ENCODE measurements around the gene ZNF75A. TPM values are rescaled to one million over a fixed set of nuclear protein-coding genes. Genes with fewer than 3 reads are reported as not detected.

ZNF75A gene
- total and polyA plus RNA-seq, 2 of the 4 experiments (the other 2 are of a cell fraction), result 14.6 to 15.4 TPM

GRCh38 chr16:3282103-3282729 lies 23.1 kb upstream of the ZNF75A start (continued):
- TF ChIP-seq CEBPB (IDR thresholded peaks at IDR 0.05; ENCODE audit: low read depth, low read length), result no peak

DNA sequence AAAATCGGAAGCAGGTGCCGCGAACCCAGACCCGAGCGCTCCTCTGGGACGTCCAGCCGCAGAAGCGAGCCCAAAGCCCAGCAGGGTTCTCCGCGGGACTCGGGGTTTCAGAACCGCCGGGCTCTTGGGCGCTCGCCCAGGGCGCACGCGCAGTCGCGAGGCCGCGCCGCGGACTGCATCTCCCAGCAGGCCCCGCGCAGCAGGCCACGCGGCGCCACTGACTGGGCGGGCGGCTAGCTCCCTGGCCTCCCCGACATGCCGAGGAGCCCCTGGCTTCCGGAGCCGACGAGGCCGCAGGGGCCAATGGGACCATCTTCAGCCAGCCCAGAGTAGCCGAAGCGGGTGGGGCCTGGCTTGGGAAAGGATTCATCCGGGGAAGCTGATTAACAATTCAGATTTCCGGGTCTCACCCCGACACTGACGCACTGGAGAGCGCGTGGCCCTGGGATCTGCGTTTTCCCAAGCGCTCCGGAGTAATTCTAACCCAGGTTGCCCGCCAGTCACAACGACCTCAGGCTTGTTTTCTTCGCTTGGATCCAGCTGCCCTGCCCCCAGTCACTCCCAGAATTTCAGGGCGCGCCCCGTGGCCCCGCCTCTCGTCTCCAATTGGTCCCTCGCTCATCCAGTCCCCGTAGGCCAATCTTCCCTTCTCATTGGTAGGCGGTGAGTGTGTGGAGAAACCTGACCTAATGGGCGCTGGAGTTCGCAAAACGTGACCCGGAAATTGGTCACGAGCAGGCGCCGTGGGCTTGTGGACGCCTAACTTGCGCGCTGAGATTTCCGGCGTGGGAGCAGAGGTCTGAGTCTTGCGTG lies 22.4 kb upstream of the ZNF75A start, which contains the start of gene ZNF263:
Gene ZNF263, plus strand, starts transcription at position 762 of the 813 bp plus-strand sequence. CDS start 328 bp downstream, outside the sequence.
- POLR2A ChIA-PET (ENCODE audit: unreplicated experiment), result no interaction called here
- peak within 1 kb of the TSS; percentile 96 for H4K91ac ChIP-seq (ENCODE audit: insufficient read depth, low read depth, low read length)
- peak within 1 kb of the TSS; percentile 89 for H2AFZ ChIP-seq (replicated peaks; ENCODE audit: low read length, poor library complexity)
- in situ Hi-C loops (cut with MboI; ENCODE audit: low sequenced_read_pairs), result no loop called here
- peaks cover 8 to 46% of the 10 kb centered on the region in 2 experiments for H3K79me1 ChIP-seq (ENCODE audit: low read depth in 1 of 2, low read length in 2 of 2)
- no peak within 1 kb of the TSS for H2BK20ac ChIP-seq (ENCODE audit: low read depth, low read length)
- intact Hi-C loops (cut with micrococcal nuclease), result loop anchor here (2.0 to 10.0 kb wide), 3 partner anchors 18 to 222 kb away; partner anchors contain the start of genes CLUAP1 and ZNF200
- H3K4me2 ChIP-seq (ENCODE audit: low read depth, low read length), result peak within 1 kb of the TSS; percentile 94
- peak within 1 kb of the TSS; percentile 38 for H2BK120ac ChIP-seq (ENCODE audit: low read depth, low read length)
- peak within 1 kb of the TSS; percentile 79 for H3K56ac ChIP-seq (ENCODE audit: extremely low read depth, insufficient read depth, low read length)
- H3K27ac ChIP-seq (ENCODE audit: insufficient read depth, low read length), result peak within 1 kb of the TSS; percentile 87
- TSS peak; percentile 49 for BruUV-seq (replicated peaks)
- DNase-seq (peak; percentile 98), ATAC-seq (ENCODE audit: low read depth) (peak; percentile 94)
- peak within 1 kb of the TSS; percentile 88 to 94 for H4K8ac ChIP-seq (ENCODE audit: low read depth in 2 of 2, low read length in 2 of 2)
- H3K36me3 ChIP-seq (ENCODE audit: control insufficient read depth, insufficient read depth, low read length), result peaks cover 14% of the 10 kb centered on the region
- peak within 1 kb of the TSS; percentile 87 for H2AK5ac ChIP-seq (ENCODE audit: low read depth, low read length)
- H2AK9ac ChIP-seq (replicated peaks; ENCODE audit: low read depth, low read length, poor library complexity), result peak within 1 kb of the TSS; percentile 95
- H2BK5ac ChIP-seq (ENCODE audit: low read depth, low read length, poor library complexity, severe bottlenecking), result peak within 1 kb of the TSS; percentile 87
- dilution Hi-C loops (cut with HindIII; ENCODE audit: low sequenced_read_pairs, unreplicated experiment), result no loop called here
- H4K20me1 ChIP-seq (ENCODE audit: insufficient read depth, low read length), result peaks cover 19% of the 10 kb centered on the region
- peak within 1 kb of the TSS; percentile 79 for H3K4me3 ChIP-seq (ENCODE audit: insufficient read depth, low read depth, low read length)
- no peaks in the 10 kb centered on the region for H3K9me1 ChIP-seq (ENCODE audit: insufficient read depth, low read length)
- peak within 1 kb of the TSS; percentile 81 for H4K5ac ChIP-seq (ENCODE audit: low read depth, low read length)
- H2BK15ac ChIP-seq (ENCODE audit: low read depth, low read length), result peak within 1 kb of the TSS; percentile 27; the same call in 1 of the 3 replicates
- peak within 1 kb of the TSS; percentile 96 for H3K23ac ChIP-seq (ENCODE audit: low read depth, low read length)
- peak within 1 kb of the TSS; percentile 95 for H3K9ac ChIP-seq (ENCODE audit: low read depth, low read length)
- H3K18ac ChIP-seq (ENCODE audit: low read depth, low read length), result peak within 1 kb of the TSS; percentile 76
- 0% methylated on average over 50 of the region's 72 CpGs; no CpG with 5 or more reads in 1 of the 2 experiments for WGBS, 2 experiments (ENCODE audit: extremely low coverage in 2 of 2, insufficient read length in 1 of 2)
- H3K4me1 ChIP-seq (ENCODE audit: control insufficient read depth, insufficient read depth, low read length), result peaks cover 6% of the 10 kb centered on the region; the same call in 1 of the 2 replicates
- CTCF ChIA-PET, result interaction anchor here (1.0 kb wide), 1 partner anchor 16 kb away, joined by 3 read pairs; no protein-coding TSS in a partner anchor
- peak within 1 kb of the TSS; percentile 96 for H3K14ac ChIP-seq (replicated peaks; ENCODE audit: low read depth, low read length)
- H3K9me3 ChIP-seq (ENCODE audit: control insufficient read depth, insufficient read depth, low read length), result peaks cover 7% of the 10 kb centered on the region; the same call in 1 of the 2 replicates
- peak within 1 kb of the TSS; percentile 90 for H3K4ac ChIP-seq (ENCODE audit: low read depth, low read length)
- no peaks in the 10 kb centered on the region for H3K27me3 ChIP-seq (ENCODE audit: control insufficient read depth, insufficient read depth, low read length)
- TF ChIP-seq POLR2A (IDR thresholded peaks at IDR 0.05; ENCODE audit: low read depth, low read length) (peak; percentile 87), BHLHE40 (IDR thresholded peaks at IDR 0.05; ENCODE audit: low read depth, low read length) (peak; percentile 100), NFE2L2 (IDR thresholded peaks at IDR 0.05; ENCODE audit: low read depth, low read length) (peak; percentile 35; the same call in 1 of the 2 replicates), MAZ (IDR thresholded peaks at IDR 0.05; ENCODE audit: borderline replicate concordance, low read depth, low read length) (peak; percentile 59; the same call in 1 of the 2 replicates), SMC3 (IDR thresholded peaks at IDR 0.05; ENCODE audit: low read depth, low read length) (no peak; the same call in 1 of the 2 replicates), CEBPB (IDR thresholded peaks at IDR 0.05; ENCODE audit: low read depth, low read length) (peak; percentile 24; the same call in 1 of the 2 replicates), RAD21 (IDR thresholded peaks at IDR 0.05; ENCODE audit: low read length) (no peak)
- TF ChIP-seq, protein P1, sequence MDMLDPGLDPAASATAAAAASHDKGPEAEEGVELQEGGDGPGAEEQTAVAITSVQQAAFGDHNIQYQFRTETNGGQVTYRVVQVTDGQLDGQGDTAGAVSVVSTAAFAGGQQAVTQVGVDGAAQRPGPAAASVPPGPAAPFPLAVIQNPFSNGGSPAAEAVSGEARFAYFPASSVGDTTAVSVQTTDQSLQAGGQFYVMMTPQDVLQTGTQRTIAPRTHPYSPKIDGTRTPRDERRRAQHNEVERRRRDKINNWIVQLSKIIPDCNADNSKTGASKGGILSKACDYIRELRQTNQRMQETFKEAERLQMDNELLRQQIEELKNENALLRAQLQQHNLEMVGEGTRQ (IDR thresholded peaks at IDR 0.05; ENCODE audit: low read depth, low read length), result peak; percentile 93
- TF ChIP-seq, protein P2, sequence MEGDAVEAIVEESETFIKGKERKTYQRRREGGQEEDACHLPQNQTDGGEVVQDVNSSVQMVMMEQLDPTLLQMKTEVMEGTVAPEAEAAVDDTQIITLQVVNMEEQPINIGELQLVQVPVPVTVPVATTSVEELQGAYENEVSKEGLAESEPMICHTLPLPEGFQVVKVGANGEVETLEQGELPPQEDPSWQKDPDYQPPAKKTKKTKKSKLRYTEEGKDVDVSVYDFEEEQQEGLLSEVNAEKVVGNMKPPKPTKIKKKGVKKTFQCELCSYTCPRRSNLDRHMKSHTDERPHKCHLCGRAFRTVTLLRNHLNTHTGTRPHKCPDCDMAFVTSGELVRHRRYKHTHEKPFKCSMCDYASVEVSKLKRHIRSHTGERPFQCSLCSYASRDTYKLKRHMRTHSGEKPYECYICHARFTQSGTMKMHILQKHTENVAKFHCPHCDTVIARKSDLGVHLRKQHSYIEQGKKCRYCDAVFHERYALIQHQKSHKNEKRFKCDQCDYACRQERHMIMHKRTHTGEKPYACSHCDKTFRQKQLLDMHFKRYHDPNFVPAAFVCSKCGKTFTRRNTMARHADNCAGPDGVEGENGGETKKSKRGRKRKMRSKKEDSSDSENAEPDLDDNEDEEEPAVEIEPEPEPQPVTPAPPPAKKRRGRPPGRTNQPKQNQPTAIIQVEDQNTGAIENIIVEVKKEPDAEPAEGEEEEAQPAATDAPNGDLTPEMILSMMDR (conservative IDR thresholded peaks at IDR 0.05; ENCODE audit: low read depth, low read length), result no peak

Measured in IMR-90 (cell line).